Left lobe of liver (tissue), 2 donors: ENCODE results near the gene C1GALT1C1. TPM values are rescaled to one million over a fixed set of nuclear protein-coding genes. Genes with fewer than 3 reads are reported as not detected.

Experiments used
- ATAC-seq: fragments of 200-7000 bp; cut with Tn5 transposase; one replicate; pipeline ENCODE4 v1.9.1; 2020; ENCODE audit warnings: mild to moderate bottlenecking, moderate library complexity
- DNase-seq: peaks from one replicate; pipeline ENCODE4 v3.0.0-alpha.2; 2020; ENCODE audit warnings: low spot score
- total RNA-seq: library from RNA; stranded (reverse); gene quantifications from one replicate; pipeline ENCODE4 v1.2.1, GENCODE V29; 2021
- donor health status: DM: no; HTN: no; CAD: no; lungs with moderate emphysema.
- donor health status: DM: no; HTN: yes; CAD: no.

The C1GALT1C1 gene
- total RNA-seq, 1 donor from 2014 or later: 12.5 TPM

DNA sequence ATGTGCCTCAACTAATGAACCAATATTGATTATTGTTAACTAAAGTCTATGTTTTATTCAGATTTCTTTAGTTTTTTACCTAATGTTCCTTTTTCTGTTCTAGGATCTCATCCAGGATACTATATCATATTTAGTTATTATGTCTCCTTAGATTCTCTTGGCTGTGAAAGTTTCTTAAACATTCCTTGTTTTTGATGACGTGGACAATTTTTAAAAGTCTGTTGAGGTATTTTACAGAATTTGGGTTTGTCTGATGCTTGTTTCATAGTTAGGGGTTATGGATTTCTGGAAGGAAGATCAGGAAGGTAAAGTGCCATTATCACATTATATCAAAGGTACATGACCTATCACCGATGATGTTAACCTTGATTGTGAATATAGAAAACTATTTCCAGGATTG, 44.2 kb downstream of the C1GALT1C1 start:
- ATAC-seq (no peak), DNase-seq (no peak)

Other genes starting within 250 kb of the C1GALT1C1 start
- gene LAMP2, start 160.8 kb downstream of the C1GALT1C1 start, total RNA-seq: 78.7 TPM
- 11.3 TPM for gene CUL4B, start 69.1 kb downstream of the C1GALT1C1 start, total RNA-seq
- 18.0 TPM for gene MCTS1, start 26.0 kb downstream of the C1GALT1C1 start, total RNA-seq
- gene CT47B1, start 245.8 kb upstream of the C1GALT1C1 start, total RNA-seq: not detected